GM18498 (cell line): Measurements from ENCODE around the gene PTPRD.

ENCODE experiments used
- ATAC-seq: cut with Tn5 transposase; IDR thresholded peaks from one replicate; pipeline ENCODE4 v1.9.1; 2021; ENCODE audit warnings: mild to moderate bottlenecking, moderate library complexity; ENCODE audit not compliant: unreplicated experiment

Gene PTPRD

GRCh38 chr9:8567963-8568579, 2044.7 kb downstream of the PTPRD start:
- no peak for ATAC-seq

- no peak for ATAC-seq
These were observed 2047.8 kb downstream of the PTPRD start for GRCh38 chr9:8564960-8565359.

DNA sequence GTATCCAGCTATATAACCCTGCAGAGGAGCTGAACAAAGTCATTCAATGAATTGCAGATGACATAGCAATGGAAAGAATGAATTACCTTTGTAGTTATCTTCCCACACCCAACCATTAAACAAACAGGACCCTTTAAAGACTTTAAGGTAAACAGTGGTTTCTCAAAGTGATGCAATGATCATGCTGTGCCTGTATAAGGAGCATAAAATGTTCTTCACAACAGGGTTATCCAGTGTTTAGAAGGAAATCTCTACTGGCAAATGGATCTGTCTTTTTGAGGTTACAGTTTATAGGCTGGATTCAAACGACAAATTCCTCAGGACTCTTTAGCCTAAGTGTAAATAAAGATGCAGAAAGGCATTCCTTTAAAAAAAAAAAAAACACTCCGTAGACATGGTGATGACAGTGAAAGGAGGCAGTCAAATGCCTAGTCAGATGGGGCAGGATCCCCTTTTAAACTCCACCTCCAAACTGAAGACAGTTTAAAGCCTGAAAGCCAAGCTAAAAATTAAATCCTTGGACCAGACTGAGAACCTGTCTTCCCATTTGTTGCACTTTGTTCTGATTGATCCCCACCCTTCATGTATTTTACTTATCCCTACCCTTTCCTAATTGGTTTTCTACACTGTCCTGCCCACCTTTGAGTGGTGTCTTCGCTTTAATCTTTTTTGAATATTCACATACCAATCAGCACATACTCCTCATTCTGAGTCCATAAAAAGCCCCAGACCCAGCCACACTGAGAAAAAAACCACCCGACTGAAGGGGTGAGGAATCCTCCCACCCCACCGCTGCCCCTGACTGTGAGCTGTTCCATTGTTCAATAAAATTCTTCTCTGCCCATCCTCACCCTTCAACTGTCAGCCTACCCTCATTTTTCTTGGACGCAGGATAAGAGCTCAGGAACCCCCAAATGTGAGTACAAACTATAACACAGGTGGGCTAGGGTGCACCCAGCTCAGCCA, 2052.0 kb downstream of the PTPRD start:
- ATAC-seq = no peak

DNA sequence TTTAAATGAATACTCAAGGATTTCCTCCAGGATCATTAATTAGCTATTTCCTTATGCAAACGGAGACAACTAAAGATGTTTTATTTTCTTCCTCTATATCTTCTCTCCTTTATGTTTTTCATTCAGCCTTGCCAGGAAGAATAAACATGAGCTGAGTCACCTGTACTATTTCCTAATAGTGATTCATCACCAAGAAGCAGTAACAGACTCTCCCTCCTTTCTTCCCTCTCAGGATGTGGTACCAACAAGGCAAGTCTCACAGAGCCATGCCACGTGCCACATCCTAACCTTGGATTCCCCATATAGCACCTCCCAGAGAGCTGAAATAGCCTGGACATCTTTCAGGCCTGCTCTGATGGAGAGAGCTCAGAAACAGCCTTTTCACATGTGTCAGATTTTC, 2054.6 kb downstream of the PTPRD start:
- no peak for ATAC-seq

DNA sequence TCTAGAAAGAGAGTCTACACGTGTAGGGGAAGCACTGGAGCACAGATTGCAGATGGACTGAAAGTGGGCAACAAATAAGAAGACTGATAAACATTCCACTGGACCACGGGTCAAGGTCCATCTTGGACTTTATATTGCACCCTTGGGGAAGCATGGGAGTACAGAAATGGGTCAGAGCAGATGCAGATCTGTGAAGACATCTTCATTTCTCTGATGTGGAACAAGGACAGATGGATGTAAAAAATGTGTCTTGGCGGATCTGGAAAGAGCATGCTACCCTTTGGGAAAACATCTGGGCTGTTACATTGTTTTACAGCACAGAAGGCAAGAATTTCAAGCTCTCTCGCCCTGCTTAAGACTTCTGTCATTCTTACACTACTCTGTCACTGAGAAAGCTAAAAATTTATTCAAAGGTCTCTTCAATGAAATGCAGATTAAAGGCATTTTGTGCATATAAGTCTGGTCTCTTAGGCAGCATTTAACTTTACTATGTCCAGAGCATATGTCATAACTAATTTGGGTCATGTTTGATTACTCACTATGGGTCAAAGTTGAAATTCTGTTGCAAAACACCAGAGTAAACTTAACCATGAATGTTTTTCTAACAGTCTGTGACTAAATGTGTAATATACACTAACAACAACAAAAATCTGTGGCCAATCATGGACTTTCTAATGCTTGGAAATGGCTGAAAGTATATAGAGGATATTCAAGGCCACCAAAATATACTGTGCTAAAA, 2056.9 kb downstream of the PTPRD start:
- ATAC-seq = no peak

GRCh38 chr9:8553444-8553843, 2059.4 kb downstream of the PTPRD start:
- ATAC-seq = no peak

DNA sequence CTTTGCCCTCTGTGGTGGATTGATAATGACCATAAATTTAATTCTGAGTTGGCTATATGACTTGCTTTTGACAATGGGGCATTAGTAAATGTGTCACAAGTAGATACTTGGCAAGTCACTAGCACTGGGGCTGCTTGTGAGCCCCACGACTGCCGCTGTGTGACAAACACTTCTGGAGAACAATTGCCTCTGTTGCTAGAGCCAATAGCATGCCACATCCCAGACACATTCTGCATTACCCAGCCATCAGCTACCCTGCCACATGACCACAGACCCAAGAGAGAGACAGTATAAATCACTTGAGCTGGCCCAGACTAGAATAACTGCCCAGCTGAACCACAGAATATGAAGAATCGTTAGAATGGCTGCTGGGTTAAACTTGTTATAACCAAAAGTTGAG, 2060.1 kb downstream of the PTPRD start:
- no peak for ATAC-seq

DNA sequence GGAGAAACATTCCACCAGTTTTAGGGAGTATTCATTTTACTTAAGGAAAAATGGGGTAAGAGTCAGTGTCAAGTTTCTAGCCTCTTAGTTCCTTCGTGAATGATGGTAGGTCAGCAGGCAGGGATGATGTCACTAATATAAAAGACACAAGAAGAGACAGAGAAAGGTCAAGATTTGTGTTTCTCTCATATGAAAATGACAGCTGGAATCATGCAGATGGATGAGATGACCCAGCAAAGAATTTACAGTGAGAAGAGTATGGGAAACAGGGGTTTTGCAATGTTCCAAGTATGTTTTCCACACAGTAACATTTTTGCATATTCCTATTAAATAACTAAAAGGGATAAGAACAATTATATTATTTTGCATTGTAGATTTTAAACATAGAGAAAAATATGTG, 2063.6 kb downstream of the PTPRD start:
- ATAC-seq = no peak

DNA sequence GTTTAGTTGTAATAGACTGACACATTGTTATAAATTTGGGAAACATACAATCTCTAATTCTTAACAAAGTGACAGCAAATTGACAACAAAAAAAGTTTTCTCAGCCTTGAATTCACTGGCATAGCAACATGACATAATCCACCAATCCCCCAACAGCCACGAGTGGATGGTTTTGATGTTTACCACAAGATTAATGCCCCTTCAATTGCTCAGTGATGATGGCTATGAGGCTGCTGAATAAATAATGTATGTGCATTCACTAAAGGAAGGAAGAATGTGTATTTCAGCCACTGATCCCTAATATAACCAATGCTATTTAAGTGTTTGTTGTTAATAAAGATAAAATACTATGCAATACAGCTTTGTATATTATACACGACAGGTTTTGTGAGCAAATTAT, 2069.6 kb downstream of the PTPRD start:
- no peak for ATAC-seq

- no peak for ATAC-seq
These were observed 2070.3 kb downstream of the PTPRD start for GRCh38 chr9:8542537-8542936.

DNA sequence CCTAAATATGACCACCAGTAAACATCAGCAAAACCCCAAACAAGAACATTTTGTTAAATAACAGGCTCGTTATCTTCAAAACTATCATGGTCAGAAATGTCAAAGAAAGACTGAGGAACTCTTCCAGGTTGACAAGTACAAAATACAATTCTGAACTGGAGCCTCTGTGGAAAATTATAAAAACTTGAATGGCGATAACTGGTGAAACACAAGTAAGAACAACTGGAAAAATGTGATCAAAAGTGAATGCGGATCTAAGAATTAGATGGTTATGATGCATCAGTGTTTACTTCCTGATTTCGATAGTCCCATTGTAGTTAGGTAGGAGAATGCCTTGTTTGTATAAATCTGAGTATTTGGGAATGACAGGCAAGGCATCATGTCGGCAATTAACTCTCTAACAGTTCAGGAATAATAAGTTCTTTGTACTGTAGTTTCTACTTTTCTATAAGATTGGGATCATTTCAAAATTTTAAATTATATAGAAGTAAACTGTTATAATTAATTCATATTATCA, 2073.1 kb downstream of the PTPRD start:
- no peak for ATAC-seq

DNA sequence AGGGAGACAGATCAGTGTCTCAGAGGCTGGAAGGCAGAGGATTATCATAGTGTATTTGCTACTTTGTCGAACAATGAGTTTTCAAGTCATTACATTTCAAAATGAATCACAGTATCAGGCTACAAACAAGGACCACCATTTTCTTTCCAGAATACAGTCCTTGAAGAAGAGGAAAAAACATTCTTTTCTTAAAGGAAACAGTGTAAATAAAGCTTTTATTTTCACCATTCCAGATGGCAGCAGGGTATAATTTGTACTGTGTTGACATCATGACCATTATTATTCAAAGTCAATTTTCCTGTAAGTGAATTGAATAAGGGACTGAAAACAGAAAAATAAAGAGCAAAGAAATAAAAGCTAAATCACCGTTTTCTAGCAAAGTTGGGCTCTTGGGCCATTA, 2076.0 kb downstream of the PTPRD start:
- ATAC-seq = no peak

DNA sequence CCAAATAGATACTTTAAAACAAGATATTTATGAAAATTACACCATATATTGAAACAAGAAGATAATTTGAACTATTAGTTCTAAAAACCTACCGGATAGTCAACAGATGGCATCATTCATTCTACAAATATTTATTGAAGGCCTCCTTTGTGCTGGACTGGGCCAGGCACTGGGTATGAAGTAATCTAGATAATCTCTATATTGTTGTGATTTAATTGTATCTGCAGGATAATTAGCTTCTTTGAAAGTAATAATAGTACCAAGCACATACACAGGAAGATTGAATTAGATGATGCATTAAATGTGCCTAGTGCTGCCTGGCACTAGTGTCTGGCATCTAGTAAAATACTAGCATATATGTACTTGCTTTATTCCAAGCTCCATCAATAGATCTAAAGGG, 2078.0 kb downstream of the PTPRD start:
- ATAC-seq = no peak

DNA sequence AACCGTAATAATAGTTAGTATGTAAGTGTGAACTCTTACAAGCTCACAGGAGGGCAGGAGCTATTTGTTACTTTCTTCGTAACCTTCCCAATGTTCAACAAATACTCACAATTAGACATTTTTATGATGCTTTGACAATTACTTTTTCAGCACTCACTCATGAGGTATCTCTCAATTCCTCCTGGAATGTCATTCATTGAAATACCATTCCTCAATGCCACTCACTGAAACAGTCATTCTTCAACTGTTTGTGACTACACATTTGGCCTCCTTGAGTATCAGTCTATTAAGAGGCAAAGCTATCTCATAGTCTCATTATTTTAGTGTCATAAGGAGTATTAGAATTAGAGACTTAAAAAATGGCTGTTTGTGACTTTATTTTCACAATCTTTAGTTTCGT, 2079.1 kb downstream of the PTPRD start:
- no peak for ATAC-seq

- ATAC-seq = no peak
These were observed 2080.9 kb downstream of the PTPRD start for GRCh38 chr9:8531826-8532415.

GRCh38 chr9:8521112-8521511, 2091.7 kb downstream of the PTPRD start:
- no peak for ATAC-seq

DNA sequence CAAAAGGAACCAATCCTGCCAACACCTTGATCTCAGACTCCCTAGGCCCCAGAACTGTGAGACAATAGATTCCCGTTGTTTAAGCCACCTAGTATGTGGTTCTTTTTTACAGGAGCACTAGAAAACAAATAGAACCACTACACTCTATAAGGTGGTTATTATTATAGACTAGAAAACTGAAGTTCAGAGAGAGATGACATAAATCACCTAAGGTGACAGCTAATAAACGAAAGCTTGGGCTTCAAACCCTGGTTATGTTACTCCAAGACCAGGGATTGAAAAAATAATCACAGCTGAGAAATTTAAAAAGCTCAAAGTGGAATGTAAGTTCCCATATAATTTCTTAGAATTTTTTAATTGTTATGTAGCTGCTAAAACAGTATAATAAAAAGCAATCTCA, 2097.1 kb downstream of the PTPRD start:
- no peak for ATAC-seq

- no peak for ATAC-seq
These were observed 2098.0 kb downstream of the PTPRD start for GRCh38 chr9:8514760-8515159.

GRCh38 chr9:8508671-8509290, 2104.0 kb downstream of the PTPRD start:
- no peak for ATAC-seq

DNA sequence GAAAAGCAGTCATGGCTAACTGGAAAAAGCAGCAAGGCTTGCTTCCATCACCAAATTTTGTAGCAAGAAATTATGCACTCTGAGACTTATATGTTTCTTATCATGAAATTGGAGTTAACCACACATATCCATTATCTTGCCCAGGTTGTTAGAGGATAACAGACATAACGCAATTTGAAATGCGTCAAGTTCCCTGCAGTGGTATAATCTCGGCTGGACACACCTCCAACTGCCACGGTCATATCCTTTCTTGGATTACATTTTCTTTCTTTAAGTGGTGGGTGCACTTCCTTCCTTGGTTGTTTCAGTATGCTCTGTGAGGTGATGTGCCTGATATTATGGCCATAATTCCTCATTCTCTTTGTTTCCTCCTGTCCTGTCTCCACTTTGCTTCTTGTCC, 2118.2 kb downstream of the PTPRD start:
- no peak for ATAC-seq

DNA sequence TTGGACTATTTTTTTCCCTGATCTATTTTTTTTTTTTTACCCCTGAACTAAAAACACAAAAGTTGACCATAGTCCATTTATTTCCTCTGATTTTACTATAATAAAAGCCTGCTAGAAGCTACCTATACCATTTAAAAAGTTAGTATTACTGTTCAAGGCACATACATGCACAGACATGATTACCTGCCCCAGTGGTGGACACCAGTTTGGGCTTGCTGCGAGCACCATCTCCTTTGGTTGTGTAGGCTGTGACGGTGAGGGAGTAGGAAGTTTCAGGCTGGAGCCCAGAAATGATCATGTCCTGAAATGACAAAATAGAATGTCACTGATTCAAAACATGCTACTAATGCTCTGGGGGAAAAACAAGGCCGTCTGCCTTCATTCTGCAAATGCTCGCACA, 2120.1 kb downstream of the PTPRD start:
- ATAC-seq = no peak
